Measurements from ENCODE around the gene UQCR10.
A peak's percentile ranks its signal among the peaks of the same experiment; 100 is the strongest.

The UQCR10 gene

DNA sequence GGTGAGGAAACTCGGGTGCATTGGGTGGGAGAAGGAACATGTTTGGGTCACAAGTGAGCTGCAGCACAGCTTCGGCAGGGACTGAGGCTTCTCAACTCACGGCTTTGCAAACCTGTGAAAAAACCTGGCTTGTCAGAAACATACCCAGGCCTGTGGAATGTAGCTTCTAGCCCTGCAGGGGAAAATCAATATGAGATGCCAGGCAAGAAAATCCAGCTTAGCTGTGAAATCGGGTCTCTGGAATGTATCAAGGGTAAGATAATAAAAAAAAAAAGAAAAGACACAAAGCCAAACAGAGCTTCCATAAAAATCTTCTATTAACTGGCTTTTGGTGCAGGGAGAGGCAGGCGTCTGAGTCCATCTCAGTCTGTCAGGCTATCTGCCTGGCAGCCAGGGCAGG, 28.5 kb downstream of the UQCR10 start (continued):
- TF ChIP-seq, protein P1, sequence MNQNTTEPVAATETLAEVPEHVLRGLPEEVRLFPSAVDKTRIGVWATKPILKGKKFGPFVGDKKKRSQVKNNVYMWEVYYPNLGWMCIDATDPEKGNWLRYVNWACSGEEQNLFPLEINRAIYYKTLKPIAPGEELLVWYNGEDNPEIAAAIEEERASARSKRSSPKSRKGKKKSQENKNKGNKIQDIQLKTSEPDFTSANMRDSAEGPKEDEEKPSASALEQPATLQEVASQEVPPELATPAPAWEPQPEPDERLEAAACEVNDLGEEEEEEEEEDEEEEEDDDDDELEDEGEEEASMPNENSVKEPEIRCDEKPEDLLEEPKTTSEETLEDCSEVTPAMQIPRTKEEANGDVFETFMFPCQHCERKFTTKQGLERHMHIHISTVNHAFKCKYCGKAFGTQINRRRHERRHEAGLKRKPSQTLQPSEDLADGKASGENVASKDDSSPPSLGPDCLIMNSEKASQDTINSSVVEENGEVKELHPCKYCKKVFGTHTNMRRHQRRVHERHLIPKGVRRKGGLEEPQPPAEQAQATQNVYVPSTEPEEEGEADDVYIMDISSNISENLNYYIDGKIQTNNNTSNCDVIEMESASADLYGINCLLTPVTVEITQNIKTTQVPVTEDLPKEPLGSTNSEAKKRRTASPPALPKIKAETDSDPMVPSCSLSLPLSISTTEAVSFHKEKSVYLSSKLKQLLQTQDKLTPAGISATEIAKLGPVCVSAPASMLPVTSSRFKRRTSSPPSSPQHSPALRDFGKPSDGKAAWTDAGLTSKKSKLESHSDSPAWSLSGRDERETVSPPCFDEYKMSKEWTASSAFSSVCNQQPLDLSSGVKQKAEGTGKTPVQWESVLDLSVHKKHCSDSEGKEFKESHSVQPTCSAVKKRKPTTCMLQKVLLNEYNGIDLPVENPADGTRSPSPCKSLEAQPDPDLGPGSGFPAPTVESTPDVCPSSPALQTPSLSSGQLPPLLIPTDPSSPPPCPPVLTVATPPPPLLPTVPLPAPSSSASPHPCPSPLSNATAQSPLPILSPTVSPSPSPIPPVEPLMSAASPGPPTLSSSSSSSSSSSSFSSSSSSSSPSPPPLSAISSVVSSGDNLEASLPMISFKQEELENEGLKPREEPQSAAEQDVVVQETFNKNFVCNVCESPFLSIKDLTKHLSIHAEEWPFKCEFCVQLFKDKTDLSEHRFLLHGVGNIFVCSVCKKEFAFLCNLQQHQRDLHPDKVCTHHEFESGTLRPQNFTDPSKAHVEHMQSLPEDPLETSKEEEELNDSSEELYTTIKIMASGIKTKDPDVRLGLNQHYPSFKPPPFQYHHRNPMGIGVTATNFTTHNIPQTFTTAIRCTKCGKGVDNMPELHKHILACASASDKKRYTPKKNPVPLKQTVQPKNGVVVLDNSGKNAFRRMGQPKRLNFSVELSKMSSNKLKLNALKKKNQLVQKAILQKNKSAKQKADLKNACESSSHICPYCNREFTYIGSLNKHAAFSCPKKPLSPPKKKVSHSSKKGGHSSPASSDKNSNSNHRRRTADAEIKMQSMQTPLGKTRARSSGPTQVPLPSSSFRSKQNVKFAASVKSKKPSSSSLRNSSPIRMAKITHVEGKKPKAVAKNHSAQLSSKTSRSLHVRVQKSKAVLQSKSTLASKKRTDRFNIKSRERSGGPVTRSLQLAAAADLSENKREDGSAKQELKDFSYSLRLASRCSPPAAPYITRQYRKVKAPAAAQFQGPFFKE (tag by site-specific recombination; IDR thresholded peaks at IDR 0.05; ENCODE audit: borderline replicate concordance), result no peak
- TF ChIP-seq ZNF701 (tag by site-specific recombination; IDR thresholded peaks at IDR 0.05) (no peak), ZBTB17 (tag by site-specific recombination; IDR thresholded peaks at IDR 0.05) (no peak), EGR2 (tag by site-specific recombination; IDR thresholded peaks at IDR 0.05; ENCODE audit: low read depth) (no peak), ZNF558 (tag by site-specific recombination; IDR thresholded peaks at IDR 0.05) (no peak), ZNF521 (tag by site-specific recombination; IDR thresholded peaks at IDR 0.05) (no peak), ZNF341 (tag by site-specific recombination; IDR thresholded peaks at IDR 0.05; ENCODE audit: low read depth) (no peak)
- TF ChIP-seq, protein P2, sequence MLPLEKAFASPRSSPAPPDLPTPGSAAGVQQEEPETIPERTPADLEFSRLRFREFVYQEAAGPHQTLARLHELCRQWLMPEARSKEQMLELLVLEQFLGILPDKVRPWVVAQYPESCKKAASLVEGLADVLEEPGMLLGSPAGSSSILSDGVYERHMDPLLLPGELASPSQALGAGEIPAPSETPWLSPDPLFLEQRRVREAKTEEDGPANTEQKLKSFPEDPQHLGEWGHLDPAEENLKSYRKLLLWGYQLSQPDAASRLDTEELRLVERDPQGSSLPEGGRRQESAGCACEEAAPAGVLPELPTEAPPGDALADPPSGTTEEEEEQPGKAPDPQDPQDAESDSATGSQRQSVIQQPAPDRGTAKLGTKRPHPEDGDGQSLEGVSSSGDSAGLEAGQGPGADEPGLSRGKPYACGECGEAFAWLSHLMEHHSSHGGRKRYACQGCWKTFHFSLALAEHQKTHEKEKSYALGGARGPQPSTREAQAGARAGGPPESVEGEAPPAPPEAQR (tag by site-specific recombination; IDR thresholded peaks at IDR 0.05), result no peak

DNA sequence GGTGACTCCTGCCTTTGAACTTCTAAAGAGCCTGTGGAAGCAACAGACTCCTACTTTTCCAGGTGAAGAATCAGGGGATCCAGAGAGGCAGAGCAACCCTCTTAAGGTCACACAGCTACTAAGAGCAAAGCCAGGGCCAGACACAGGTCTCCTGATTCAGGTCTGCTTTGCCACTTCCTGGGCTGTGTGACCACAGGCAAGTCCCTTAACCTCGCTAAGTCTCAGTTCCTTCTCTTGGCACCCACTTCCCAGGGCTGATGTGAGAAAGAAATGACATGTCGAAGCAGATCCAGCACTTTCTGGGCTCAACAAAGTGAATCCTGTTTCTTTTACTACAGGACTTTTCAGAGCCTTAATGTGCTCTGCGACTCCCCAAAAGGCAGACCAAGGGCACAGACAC, 30.2 kb downstream of the UQCR10 start:
- no peaks in the 10 kb centered on the region for H3K9me3 ChIP-seq (ENCODE audit: control insufficient read depth, insufficient read depth, low read depth, low read length)
- ChIA-PET POLR2A (no interaction called here), CTCF (interaction anchor here (1.0 to 3.0 kb wide), 2 partner anchors 161 to 208 kb away, joined by 4 to 12 read pairs; no protein-coding TSS in a partner anchor)
- H3K36me3 ChIP-seq (ENCODE audit: control insufficient read depth in 2 of 2, insufficient read depth in 1 of 2, low read length in 2 of 2), result peaks cover 15 to 86% of the 10 kb centered on the region in 2 experiments; a peak in 2 of 3 replicates
- H3K4me1 ChIP-seq (ENCODE audit: control insufficient read depth, insufficient read depth, low read length), result no peaks in the 10 kb centered on the region
- no peak overlapping the region for H3K4me3 ChIP-seq (ENCODE audit: low read depth, low read length)
- H3K27ac ChIP-seq (ENCODE audit: extremely low read depth, low read depth, low read length), result no peak overlapping the region
- TF ChIP-seq ZNF239 (tag by site-specific recombination; IDR thresholded peaks at IDR 0.05) (peak; percentile 50; the same call in 1 of the 2 replicates), HOXC10 (CRISPR knock-in tag; IDR thresholded peaks at IDR 0.05) (no peak), GLIS2 (tag by site-specific recombination; IDR thresholded peaks at IDR 0.05) (no peak)

DNA sequence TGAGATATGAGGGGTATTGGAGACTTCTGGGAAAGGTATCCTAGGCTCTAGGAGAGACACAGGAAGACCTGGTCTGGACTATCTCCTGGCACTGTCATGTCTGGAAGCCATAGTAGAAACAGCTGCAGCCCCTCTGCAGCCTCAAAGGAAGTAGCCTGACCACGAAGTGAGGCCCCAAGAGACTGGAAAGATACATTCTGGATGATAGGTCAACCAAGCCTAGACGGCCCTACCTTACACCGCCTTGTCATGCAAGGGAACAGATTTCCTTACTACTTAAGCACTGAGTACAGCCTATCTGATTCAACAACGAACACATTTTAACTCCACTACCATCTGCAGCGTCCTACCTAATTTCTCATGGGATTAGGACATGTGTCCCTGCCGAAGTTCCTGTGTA, 31.1 kb downstream of the UQCR10 start:
- peaks cover 15 to 78% of the 10 kb centered on the region in 2 experiments; a peak in 2 of 3 replicates for H3K36me3 ChIP-seq (ENCODE audit: control insufficient read depth in 2 of 2, insufficient read depth in 1 of 2, low read length in 2 of 2)

More for the DNA sequence above, 31.1 kb downstream of the UQCR10 start:
- no peaks in the 10 kb centered on the region for H3K9me3 ChIP-seq (ENCODE audit: control insufficient read depth, insufficient read depth, low read depth, low read length)
- no peak overlapping the region for H3K27ac ChIP-seq (ENCODE audit: extremely low read depth, low read depth, low read length)
- ChIA-PET POLR2A (no interaction called here), CTCF (interaction anchor here (0.9 kb wide), 1 partner anchor 21 kb away, joined by 3 read pairs; no protein-coding TSS in a partner anchor)
- H3K4me3 ChIP-seq (ENCODE audit: low read depth, low read length), result no peak overlapping the region
- TF ChIP-seq, protein P3, sequence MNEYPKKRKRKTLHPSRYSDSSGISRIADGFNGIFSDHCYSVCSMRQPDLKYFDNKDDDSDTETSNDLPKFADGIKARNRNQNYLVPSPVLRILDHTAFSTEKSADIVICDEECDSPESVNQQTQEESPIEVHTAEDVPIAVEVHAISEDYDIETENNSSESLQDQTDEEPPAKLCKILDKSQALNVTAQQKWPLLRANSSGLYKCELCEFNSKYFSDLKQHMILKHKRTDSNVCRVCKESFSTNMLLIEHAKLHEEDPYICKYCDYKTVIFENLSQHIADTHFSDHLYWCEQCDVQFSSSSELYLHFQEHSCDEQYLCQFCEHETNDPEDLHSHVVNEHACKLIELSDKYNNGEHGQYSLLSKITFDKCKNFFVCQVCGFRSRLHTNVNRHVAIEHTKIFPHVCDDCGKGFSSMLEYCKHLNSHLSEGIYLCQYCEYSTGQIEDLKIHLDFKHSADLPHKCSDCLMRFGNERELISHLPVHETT (tag by site-specific recombination; IDR thresholded peaks at IDR 0.05), result no peak
- TF ChIP-seq ZNF658 (tag by site-specific recombination; IDR thresholded peaks at IDR 0.05) (no peak), ZNF248 (tag by site-specific recombination; IDR thresholded peaks at IDR 0.05) (no peak), ZNF341 (tag by site-specific recombination; IDR thresholded peaks at IDR 0.05; ENCODE audit: low read depth) (no peak), ZNF366 (tag by site-specific recombination; conservative IDR thresholded peaks at IDR 0.05) (no peak)
- no peaks in the 10 kb centered on the region for H3K4me1 ChIP-seq (ENCODE audit: control insufficient read depth, insufficient read depth, low read length)

Measured in HEK293 (cell line).